CD14-positive monocyte (primary cell): ENCODE results near the gene UBASH3B. TPM values are rescaled to one million over a fixed set of nuclear protein-coding genes. Genes with fewer than 3 reads are reported as not detected.

Source experiments
- DNase-seq, 3 donors: peaks; one replicate each; pipeline ENCODE4 v3.0.0-alpha.2; 2011 to 2022
- H2AFZ ChIP-seq: 2 replicates; pipeline ENCODE4 v1.6.0; 2012; ENCODE audit warnings: mild to moderate bottlenecking, low read depth, low read length, inconsistent platforms; ENCODE audit not compliant: insufficient read depth, poor library complexity, severe bottlenecking
- H3K27ac ChIP-seq, 2 donors: 1 replicate in 1 of 2; 2 replicates in 1 of 2; pipeline ENCODE4 v1.5.1; 2012 to 2013; ENCODE audit warnings: low read length in 2 of 2, control low read depth in 1 of 2, inconsistent platforms in 1 of 2, low read depth in 1 of 2, mild to moderate bottlenecking in 1 of 2
- H3K27me3 ChIP-seq, 2 donors: one replicate each; pipeline versions ENCODE4 v1.6.0 to v1.6.1; 2011 to 2013; ENCODE audit warnings: low read length in 2 of 2; ENCODE audit not compliant: control insufficient read depth in 2 of 2, insufficient read depth in 2 of 2
- H3K36me3 ChIP-seq, 2 donors: replicated peaks in 1 of 2; 1 replicate in 1 of 2; 2 replicates in 1 of 2; pipeline versions ENCODE4 v1.5.1 to v1.6.1; 2012 to 2013; ENCODE audit warnings: low read length in 2 of 2, control low read depth in 1 of 2, inconsistent platforms in 1 of 2, mild to moderate bottlenecking in 1 of 2; ENCODE audit not compliant: insufficient read depth in 2 of 2, control insufficient read depth in 1 of 2
- H3K4me1 ChIP-seq, 2 donors: 1 replicate in 1 of 2; 2 replicates in 1 of 2; pipeline versions ENCODE4 v1.5.1 to v1.6.1; 2012 to 2013; ENCODE audit warnings: low read length in 2 of 2, control low read depth in 1 of 2, inconsistent platforms in 1 of 2, mild to moderate bottlenecking in 1 of 2, moderate library complexity in 1 of 2; ENCODE audit not compliant: insufficient read depth in 2 of 2, control insufficient read depth in 1 of 2
- H3K4me2 ChIP-seq: replicated peaks from 2 replicates; pipeline ENCODE3; 2012; ENCODE audit warnings: low read length, moderate library complexity, mild to moderate bottlenecking; ENCODE audit not compliant: poor library complexity, severe bottlenecking; ENCODE audit errors: extremely low read depth
- H3K4me3 ChIP-seq, 3 experiments: fragments of 200-600 bp in 1 of 3; sonication (generic) in 1 of 3; replicated peaks in 1 of 3; 1 replicate in 2 of 3; 2 replicates in 1 of 3; pipeline ENCODE4 v1.5.1; 2011 to 2013; ENCODE audit warnings: low read length in 3 of 3, mild to moderate bottlenecking in 3 of 3, control low read depth in 2 of 3, low read depth in 2 of 3, inconsistent platforms in 1 of 3, moderate library complexity in 1 of 3
- H3K79me2 ChIP-seq: 2 replicates; pipeline ENCODE4 v1.6.0; 2012; ENCODE audit warnings: mild to moderate bottlenecking, control low read depth, inconsistent platforms, low read length, moderate library complexity; ENCODE audit not compliant: insufficient read depth
- H3K9ac ChIP-seq: 2 replicates; pipeline ENCODE4 v1.6.0; 2017; ENCODE audit warnings: low read length, mild to moderate bottlenecking; ENCODE audit not compliant: insufficient read depth, poor library complexity, severe bottlenecking
- H3K9me3 ChIP-seq, 2 donors: replicated peaks in 1 of 2; 1 replicate in 1 of 2; 2 replicates in 1 of 2; pipeline versions ENCODE4 v1.5.1 to v1.6.1; 2012 to 2013; ENCODE audit warnings: low read length in 2 of 2, control low read depth in 1 of 2; ENCODE audit not compliant: control insufficient read depth in 1 of 2, insufficient read depth in 1 of 2
- H4K20me1 ChIP-seq: 2 replicates; pipeline ENCODE4 v1.6.0; 2012; ENCODE audit warnings: mild to moderate bottlenecking, low read length, control low read depth, moderate library complexity; ENCODE audit not compliant: insufficient read depth
- H3K27ac Mint-ChIP-seq, 7 donors: one replicate each; pipeline ENCODE4 v1.8.0; 2020; ENCODE audit warnings: mild to moderate bottlenecking in 7 of 7, mixed read lengths in 7 of 7, moderate library complexity in 6 of 7, inconsistent platforms in 2 of 7
- H3K27me3 Mint-ChIP-seq, 3 donors: one replicate each; pipeline ENCODE4 v1.8.0; 2021 to 2022; ENCODE audit warnings: low read depth in 3 of 3, mild to moderate bottlenecking in 3 of 3, mixed read lengths in 3 of 3, moderate library complexity in 3 of 3, inconsistent platforms in 1 of 3
- H3K36me3 Mint-ChIP-seq, 2 donors: one replicate each; pipeline ENCODE4 v1.8.0; 2020; ENCODE audit warnings: mixed read lengths in 2 of 2, inconsistent platforms in 1 of 2, mild to moderate bottlenecking in 1 of 2
- H3K4me1 Mint-ChIP-seq: one replicate; pipeline ENCODE4 v1.8.0; 2020; ENCODE audit warnings: mild to moderate bottlenecking, mixed read lengths
- H3K4me3 Mint-ChIP-seq, 2 donors: one replicate each; pipeline ENCODE4 v1.8.0; 2020; ENCODE audit warnings: mild to moderate bottlenecking in 2 of 2, mixed read lengths in 2 of 2, moderate library complexity in 1 of 2
- H3K9me3 Mint-ChIP-seq, 7 donors: one replicate each; pipeline ENCODE4 v1.8.0; 2020 to 2022; ENCODE audit warnings: mixed read lengths in 7 of 7, mild to moderate bottlenecking in 6 of 7, moderate library complexity in 6 of 7, inconsistent platforms in 2 of 7
- WGBS: methylation state at CpG from one replicate; pipeline ENCODE4 v1.1.5; 2013; ENCODE audit warnings: missing lambda C conversion rate; ENCODE audit not compliant: insufficient coverage; 5-methylcytosine and 5-hydroxymethylcytosine counted together
- intact Hi-C, 2 donors: fragments of 100-400 bp; cut with micrococcal nuclease; formaldehyde crosslinking; loops; one replicate each; pipeline versions ENCODE4 v1.15.0 to v1.15.1; 2023
- polyA plus RNA-seq, 3 donors: library from polyadenylated mRNA; depleted of rRNA in 1 of 3; unstranded in 2 of 3; stranded (reverse) in 1 of 3; fragments of 300-500 nt in 2 of 3; fragments of >200 nt in 1 of 3; fragmentation: Illumina TruSeq in 2 of 3; gene quantifications; 1 replicate in 2 of 3; 2 replicates in 1 of 3; pipeline ENCODE4 v1.2.3, GENCODE V29; 2012 to 2021
- TF ChIP-seq, protein P1 (sequence below): fragments of 200-600 bp; IDR thresholded peaks from one replicate; pipeline ENCODE4 v1.8.0; 2022; ENCODE audit warnings: antibody characterized with exemption, mild to moderate bottlenecking

Gene UBASH3B
- polyA plus RNA-seq, 3 donors = 3.3 to 13.5 (median 7.1) TPM

DNA sequence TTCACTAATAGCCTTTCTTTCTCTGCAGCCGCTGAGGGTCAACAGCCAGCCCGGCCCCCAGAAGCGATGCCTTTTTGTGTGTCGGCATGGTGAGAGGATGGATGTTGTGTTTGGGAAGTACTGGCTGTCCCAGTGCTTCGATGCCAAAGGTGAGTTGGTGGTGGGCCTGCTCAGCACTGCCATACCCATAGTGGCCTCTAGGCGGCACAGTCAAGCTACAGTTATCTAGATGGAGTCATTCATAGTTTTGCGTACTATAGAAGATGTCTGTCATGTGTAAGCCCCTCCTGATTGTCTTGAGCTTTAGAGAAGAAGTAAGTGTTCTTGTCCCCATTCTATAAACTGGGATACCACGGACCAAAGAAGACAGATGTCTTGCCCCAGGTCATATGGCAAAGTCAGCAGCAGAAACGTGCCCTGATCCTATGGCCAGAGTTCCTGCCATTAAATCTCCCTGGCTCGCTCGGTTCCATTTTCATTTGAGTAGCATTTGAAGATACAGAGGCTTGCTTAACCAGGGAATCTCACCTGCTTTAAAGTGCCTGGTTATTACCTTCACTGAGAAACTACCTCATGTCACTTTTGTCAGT is 140.7 kb downstream of the UBASH3B start:
- H3K27me3 Mint-ChIP-seq = peaks cover 0 to 1% (median 0%) of the 10 kb centered on the region in 3 donors
- Histone ChIP-seq H4K20me1 (no peaks in the 10 kb centered on the region), H3K4me2 (no peak overlapping the region), H3K4me3 (no peak overlapping the region), H3K27ac (no peak overlapping the region), H3K79me2 (no peaks in the 10 kb centered on the region), H3K9me3 (no peaks in the 10 kb centered on the region), H2AFZ (no peak overlapping the region), H3K9ac (no peak overlapping the region), H3K4me1 (peaks cover 0 to 9% of the 10 kb centered on the region in 2 donors), H3K27me3 (no peaks in the 10 kb centered on the region), H3K36me3 (peaks cover 65 to 92% of the 10 kb centered on the region in 2 donors)
- DNase-seq = peak; percentile 30 to 52 (median 52)
- peaks cover 76 to 77% of the 10 kb centered on the region in 2 donors for H3K36me3 Mint-ChIP-seq
- H3K27ac Mint-ChIP-seq = peak overlapping the region in 2 of 7 donors; percentile 50 to 58
- H3K4me3 Mint-ChIP-seq = no peak overlapping the region
- H3K4me1 Mint-ChIP-seq = peaks cover 11% of the 10 kb centered on the region
- H3K9me3 Mint-ChIP-seq = no peaks in the 10 kb centered on the region
- TF ChIP-seq, protein P1, sequence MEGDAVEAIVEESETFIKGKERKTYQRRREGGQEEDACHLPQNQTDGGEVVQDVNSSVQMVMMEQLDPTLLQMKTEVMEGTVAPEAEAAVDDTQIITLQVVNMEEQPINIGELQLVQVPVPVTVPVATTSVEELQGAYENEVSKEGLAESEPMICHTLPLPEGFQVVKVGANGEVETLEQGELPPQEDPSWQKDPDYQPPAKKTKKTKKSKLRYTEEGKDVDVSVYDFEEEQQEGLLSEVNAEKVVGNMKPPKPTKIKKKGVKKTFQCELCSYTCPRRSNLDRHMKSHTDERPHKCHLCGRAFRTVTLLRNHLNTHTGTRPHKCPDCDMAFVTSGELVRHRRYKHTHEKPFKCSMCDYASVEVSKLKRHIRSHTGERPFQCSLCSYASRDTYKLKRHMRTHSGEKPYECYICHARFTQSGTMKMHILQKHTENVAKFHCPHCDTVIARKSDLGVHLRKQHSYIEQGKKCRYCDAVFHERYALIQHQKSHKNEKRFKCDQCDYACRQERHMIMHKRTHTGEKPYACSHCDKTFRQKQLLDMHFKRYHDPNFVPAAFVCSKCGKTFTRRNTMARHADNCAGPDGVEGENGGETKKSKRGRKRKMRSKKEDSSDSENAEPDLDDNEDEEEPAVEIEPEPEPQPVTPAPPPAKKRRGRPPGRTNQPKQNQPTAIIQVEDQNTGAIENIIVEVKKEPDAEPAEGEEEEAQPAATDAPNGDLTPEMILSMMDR = peak; percentile 96
- intact Hi-C loops = loop anchor here (5.0 to 10.0 kb wide), 2 partner anchors 56 to 259 kb away; no protein-coding TSS in a partner anchor
- 47% methylated on average over 6 of the region's 11 CpGs for WGBS

DNA sequence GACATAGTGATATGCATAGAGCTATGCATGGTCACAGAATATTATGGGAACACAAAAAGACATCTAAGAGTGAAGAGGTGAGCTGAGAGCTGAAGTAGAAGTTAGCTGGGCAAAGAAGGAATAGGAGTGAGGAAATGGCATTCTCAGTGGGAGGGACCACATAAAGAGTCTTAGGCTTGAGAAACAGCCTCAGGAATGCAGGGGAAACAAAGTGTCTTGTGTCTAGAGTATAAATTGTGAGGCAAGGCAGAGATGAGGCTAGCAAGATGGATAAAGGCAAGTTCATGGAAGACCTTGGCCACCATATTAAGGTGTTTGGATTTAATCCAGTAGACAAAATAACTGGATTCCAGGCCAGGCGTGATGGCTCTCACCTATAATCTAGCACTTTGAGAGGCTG is 142.1 kb downstream of the UBASH3B start:
- H3K27ac Mint-ChIP-seq = peak overlapping the region in 1 of 7 donors; percentile 49
- peaks cover 11% of the 10 kb centered on the region for H3K4me1 Mint-ChIP-seq
- peaks cover 0 to 9% of the 10 kb centered on the region in 2 donors for H3K4me1 ChIP-seq
- intact Hi-C loops = loop anchor here (5.0 to 10.0 kb wide), 2 partner anchors 55 to 257 kb away; no protein-coding TSS in a partner anchor
- H3K4me3 ChIP-seq = no peak overlapping the region
- H3K4me2 ChIP-seq = no peak overlapping the region
- H3K9me3 Mint-ChIP-seq = no peaks in the 10 kb centered on the region
- H3K27me3 Mint-ChIP-seq = no peaks in the 10 kb centered on the region
- H3K36me3 ChIP-seq = peaks cover 64 to 91% of the 10 kb centered on the region in 2 donors
- no peaks in the 10 kb centered on the region for H3K9me3 ChIP-seq
- no peaks in the 10 kb centered on the region for H4K20me1 ChIP-seq
- WGBS = no CpG with 5 or more reads among the region's 1 CpG
- H3K36me3 Mint-ChIP-seq = peaks cover 75 to 79% of the 10 kb centered on the region in 2 donors
- H2AFZ ChIP-seq = no peak overlapping the region
- H3K27me3 ChIP-seq = no peaks in the 10 kb centered on the region
- no peak overlapping the region for H3K27ac ChIP-seq
- DNase-seq = no peak
- H3K9ac ChIP-seq = no peak overlapping the region
- no peak overlapping the region for H3K4me3 Mint-ChIP-seq
- H3K79me2 ChIP-seq = no peaks in the 10 kb centered on the region
- TF ChIP-seq, protein P1 = no peak
